ENCODE results near the gene SLC40A1.

Gene SLC40A1

DNA sequence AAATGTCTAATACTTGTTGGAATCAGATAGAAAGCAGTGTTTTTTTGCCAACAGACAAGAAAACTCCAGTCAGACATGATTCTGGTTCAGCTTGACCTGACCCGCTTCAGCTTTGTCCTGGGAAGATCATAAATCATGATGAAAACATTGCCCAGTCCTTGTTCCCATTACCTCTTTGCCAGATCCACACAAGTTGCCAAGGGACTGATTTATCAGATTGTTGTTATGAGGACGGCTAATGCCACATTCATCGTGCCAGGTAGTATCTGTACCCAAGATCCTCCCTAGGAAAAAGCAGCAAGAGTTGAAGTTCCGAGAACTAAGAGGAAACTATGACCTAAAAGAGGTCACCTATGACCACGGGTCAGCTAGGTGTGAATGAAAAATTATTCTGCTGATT lies 39.0 kb downstream of the SLC40A1 start:
- DNase-seq (ENCODE audit: low read depth, low spot score) = no peak

DNA sequence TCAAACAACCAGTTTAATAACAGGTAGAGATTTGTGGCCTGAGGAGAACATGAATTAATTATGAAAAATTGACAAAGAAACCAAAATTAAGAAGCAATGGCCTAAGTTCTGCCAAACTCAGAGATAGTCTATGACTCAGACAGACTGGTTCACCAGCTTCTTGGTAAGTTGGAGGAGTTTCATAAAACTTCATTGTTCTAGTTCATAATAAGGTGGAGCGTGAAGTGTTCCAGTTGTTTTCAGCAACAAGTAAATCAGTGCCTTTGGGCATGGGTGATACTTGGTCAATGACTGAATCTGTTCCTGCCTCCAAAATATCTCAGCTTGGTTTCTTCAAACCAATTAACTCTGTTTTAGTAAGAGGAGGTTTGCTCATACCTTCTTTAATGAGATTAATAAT lies 40.0 kb downstream of the SLC40A1 start:
- no peak for DNase-seq (ENCODE audit: low read depth, low spot score)

DNA sequence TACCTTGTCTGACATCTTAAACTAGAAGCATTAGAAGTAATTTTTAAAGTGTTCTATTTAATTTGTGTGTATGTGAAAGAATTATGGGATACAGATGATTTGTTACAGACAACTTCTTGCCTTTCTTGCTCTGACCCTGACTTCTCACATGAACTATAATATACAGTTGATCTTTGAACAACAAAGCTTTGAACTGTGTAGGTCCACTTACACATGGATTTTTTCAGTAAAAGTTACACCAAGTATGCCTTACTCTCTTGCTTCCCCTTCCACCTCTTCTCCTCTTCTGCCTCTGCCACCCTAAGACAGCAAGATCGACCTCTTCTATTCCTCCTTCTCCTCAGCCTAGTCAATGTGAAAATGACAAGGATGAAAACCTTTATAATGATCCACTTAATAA lies 42.2 kb downstream of the SLC40A1 start:
- DNase-seq (ENCODE audit: low read depth, low spot score) = no peak

DNA sequence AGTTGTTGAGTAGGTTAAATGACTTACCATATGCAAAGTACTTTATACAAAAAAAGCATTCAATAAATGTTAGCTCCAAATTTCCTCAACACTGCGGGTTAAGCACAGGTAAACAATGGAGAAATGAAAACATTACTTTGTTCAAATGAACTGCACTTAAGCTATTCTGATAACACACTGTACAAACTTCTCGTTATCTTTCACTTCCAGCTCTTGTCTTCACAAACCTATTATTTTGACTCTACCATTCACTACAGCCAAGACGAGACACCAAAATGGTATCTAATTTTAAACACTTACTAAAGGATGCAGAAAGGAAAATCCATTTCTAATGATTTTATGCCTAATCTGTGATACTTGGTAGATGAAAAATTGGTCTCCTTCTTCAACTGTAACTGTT lies 43.8 kb downstream of the SLC40A1 start:
- no peak for DNase-seq (ENCODE audit: low read depth, low spot score)

DNA sequence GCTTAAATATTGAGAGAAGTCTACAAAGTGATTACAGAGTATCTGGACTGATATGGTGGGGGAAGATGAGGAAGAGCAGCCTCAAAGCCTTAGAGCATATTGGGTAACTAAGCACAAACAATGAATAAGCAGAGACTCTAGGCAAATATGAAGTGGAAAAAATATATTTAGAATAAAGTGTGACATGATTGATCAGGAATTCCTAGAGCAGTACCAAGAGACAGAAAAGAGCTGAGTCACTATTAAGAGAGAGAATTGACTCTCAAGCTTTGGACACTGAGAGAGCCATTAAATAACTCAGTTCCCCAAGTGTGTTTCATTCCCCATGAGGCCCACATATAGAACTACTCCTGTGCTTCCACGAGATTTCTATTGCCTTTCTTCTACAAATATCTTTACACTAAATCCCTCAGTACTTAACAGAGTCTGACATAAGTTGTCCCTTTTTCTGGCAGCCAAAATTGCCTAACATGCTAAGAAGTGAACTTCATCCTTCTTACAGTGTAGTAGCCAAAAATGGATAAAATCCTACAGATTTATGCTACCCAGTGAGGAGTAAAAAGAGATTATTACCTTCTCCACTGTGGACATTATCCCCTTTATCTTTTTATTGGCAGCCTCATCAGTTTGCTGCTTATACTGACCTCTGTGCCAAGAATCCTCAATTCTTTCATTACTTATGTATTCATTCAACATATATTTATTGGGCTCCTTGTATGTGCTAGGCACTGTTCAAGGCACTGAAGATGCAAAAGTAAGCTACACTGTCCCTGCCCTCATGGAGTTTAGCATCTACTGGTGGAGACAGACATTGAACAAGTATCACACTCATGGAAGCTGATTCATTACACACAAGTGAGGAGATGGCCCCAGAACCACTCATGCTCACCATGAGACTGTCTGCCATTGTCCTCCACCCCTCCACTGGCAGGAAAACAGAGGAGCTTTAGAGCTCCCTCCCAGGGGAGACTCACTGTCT lies 45.4 kb downstream of the SLC40A1 start:
- DNase-seq (ENCODE audit: low read depth, low spot score) = peak; percentile 18

DNA sequence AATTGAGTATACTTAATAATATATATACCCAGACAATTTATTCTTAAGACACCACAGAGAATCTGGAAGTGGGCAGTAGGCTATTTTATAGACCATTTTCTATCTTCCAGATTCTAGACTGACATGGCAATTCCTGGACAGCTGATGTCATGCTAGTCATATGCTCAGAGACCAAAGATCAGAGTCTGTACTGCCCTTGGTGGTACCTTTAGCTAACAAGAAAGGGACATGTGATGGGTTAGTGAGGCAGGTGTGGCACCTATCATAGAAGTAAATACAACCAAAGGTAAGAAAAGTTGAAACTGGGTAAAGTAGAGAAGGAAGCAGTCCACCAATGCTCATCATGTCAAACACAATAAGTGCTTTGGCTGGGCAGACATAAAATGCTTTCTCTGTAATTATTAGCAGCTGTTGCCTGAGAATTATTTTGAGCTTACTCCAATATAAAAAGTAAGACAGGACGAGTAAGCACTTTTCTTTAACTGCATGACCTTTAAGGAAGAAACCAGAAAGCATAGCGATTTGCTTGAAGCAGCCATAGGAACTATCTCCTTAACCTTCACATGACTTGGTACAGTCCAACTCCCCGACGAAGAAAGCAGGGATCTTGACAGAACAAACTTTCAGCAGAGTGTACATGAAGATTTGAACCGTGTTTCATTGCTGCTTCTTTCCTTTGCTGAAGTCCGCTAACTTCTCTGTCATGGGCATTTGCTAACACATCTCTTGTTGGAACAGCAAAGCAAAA lies 47.1 kb downstream of the SLC40A1 start:
- no peak for DNase-seq (ENCODE audit: low read depth, low spot score)

DNA sequence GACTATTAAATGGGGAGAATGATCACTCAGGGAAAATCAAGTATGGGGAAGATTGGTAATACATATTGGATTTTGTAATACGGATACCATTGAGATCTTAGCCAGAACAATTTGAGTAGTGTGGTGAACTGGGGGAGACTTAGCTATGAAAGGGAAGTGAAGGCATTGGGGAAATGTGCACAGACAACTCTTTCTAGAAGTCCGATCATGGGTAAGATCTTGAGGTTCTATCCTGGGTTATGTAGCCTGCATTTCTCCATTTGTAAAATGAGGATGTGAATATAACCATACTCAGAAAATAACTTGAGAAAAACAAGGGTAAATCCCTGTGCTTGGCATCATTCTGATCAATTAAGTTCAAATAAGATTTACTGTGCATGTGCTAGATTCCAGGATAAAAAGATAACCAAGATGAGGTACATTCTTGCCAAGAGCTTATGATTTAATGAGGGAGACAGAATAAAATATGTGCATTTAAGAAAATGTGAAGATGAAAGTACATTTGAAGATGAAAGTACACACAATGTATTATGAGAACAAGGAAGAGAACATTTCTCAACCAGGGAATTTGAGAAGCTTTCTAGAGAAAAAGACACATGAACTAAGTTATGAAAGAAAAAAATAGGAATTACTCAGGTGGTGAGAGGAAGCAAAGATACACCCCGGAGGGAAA lies 49.5 kb downstream of the SLC40A1 start:
- no peak for DNase-seq (ENCODE audit: low read depth, low spot score)

DNA sequence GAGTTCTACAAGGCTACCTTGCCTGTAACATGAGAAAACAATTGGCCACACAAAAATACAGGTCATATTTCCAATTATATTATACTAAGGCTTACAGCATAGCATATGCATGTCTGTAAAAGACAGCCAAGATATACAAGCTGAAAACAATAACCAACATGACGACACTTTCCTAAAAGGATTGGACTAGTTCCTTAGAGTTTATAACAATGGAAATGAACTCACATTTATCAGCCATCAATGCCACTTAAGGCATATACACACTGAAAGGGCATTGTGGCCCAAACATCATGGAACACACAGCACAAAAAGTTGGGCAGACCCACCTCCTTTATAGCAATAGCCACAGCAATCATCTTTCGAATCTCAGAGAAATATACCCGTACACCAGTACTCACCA lies 52.0 kb downstream of the SLC40A1 start:
- DNase-seq (ENCODE audit: low read depth, low spot score) = no peak

DNA sequence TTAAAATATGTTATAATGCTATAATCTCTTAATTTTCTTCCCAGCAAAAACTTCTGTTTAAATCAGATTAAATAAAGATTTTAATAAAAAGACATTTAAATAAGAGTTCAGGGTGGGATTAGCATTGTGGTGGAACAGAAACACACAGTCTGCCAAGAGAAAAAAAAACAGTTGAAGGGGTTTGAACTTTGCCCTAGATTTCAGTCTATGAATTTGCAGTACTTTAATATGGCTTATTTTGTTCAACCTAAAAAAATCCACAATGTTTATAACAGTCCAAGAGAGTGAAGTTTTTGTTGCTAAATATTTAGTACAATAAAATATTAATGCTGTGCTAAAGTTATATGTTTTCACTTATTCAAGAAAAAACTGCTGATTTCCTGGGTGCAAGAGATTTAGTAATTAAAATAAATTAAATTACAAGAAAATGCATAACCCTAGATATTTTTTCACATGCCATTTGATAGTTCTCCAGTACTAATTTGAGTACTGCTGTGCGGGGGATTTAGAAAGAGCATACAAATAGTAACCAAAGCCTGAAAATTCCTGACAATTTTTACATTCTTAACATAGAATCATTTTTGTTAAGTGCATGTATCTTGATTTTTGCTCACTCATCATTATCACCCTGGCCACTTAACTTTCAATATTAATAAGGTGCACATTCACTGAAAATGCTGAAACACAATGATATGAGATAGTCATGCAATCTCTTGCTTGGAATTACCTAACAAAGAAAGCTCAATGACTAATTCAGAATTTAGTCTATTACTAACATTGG lies 52.6 kb downstream of the SLC40A1 start:
- DNase-seq (ENCODE audit: low read depth, low spot score) = no peak

DNA sequence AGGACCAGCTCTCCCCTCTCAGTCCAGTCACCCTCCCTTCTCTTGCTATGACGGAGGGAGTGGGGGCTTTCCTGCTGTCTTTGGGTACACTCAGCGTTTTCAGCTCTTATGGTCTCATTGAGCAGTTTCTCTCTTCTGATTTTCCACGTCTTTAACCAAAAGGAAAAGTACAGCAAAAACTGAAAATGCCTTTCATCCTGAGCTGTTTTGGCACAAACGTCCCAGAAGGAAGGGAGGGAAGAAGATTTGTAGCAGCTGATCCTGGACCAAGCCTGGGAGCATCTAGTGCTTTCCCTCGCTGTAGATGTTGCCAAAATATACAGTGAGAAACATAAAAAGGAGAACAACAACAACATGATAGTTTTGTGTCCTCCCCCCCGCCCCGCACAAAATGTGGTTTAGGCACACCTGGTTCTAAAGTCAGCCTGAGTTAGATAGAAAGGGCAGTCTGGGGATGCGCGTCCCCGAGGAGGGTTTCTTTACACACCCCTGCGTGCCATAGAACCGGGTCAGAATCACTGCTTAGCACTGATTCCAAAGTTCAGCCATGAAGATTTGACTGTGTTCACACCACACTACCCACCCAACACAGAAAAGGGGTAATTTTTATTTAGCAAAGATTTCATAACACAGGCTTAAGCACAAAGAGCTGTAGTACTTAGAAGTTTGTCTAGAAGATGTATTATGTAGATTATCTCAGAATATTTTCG lies 53.4 kb downstream of the SLC40A1 start:
- DNase-seq (ENCODE audit: low read depth, low spot score) = no peak

DNA sequence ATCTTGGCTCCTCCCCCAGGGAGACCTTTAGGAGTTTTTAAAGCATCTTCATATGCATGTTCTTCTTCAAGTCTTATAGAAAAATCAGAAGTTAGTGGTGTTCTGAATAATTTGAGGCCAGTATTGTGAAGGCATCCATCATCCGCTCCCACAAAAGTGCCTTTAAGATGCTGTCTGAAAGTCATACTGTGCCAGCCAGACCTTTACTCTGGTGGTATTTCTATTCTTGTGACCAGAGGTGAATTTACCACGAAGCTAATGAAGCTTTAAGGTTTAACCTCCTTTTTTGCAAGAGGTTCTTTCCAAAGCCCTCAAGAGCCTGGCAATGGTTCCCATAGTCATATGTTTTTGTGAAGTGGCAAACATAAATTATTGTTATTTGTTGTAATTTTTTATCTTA lies 54.3 kb downstream of the SLC40A1 start:
- DNase-seq (ENCODE audit: low read depth, low spot score) = no peak

DNA sequence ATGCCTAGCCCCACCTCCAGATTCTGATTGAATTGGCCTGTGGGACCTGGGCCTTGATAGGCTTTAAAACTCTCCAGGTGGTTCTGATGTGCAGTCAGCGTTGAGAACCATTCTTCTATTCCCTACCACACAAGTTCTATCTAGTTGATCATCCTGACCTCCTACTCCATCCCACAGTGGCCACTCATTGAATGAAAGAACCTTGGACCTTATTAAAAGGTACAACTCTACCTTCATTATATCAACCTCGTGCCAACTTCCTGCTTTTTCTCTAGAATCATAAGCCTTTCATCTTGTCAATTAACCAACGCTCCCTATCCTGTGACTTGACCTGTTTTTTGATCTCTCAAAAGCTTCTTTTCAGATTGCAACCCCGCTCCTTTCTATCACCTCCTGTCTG lies 55.8 kb downstream of the SLC40A1 start:
- DNase-seq (ENCODE audit: low read depth, low spot score) = no peak

DNA sequence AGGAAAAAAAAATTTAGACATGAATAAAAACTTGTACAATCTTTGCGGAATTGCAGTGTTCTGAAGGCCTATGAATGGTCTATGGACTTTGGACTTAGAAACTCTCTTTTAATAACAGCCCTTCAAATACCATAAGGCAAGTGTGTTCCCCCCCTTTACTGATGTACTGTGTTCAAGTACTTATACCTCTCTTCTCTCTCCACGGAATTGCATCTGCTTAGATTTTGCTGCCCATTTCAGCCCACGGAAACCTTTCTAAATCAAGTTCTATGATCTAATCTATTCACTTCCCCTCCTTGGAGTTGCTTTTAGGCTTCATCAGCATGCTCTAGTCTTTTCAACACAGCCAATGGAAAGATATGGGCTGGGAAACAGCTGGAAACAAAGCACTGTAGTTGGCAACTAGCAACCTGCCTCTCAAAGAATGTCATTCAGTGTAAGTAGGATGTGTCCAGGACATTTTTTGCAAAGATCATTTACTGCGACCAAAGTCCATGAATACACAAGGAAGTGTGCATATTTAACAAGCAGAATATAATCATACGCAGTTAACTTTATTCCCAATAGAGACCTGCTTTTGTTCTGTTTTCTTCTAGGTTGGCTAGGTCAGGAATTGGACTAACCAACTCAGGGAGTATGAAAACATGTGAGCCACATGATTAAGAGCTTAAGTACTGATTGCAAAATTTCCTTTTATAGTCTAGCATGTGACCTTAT lies 58.0 kb downstream of the SLC40A1 start:
- no peak for DNase-seq (ENCODE audit: low read depth, low spot score)

DNA sequence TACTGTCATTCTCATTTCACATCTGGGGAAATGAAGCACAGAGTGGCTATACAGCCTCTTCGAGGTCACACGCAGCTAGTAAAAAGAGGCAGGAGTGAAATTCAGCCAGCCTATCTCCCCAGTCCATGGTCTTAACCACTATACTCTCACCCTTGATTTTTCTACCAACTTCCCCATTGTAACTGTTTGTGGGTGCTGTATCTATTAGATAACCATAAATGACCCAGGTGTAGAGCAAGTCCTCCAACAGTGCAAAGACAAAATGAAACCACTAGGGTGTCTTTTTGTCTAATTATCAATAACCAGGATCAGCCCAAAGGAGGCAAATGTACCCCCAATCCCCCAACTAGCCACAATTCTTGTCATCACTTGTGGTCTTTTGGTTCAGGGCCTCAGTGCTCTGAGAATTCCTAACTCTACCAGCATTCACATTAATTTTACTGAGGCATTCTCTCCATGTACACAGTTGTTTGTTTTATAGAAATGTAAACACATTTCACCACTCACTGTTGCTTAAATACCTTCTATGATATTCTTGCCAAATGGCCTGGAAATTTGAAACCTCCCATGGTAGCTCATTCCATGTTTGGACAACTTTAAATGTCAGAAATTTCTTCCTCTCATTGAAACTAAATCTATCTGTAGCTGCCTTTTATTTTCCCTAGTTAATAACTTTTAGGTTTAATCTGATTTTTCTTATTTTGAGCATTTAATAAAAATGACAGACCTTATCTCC lies 58.7 kb downstream of the SLC40A1 start:
- DNase-seq (ENCODE audit: low read depth, low spot score) = peak; percentile 5

DNA sequence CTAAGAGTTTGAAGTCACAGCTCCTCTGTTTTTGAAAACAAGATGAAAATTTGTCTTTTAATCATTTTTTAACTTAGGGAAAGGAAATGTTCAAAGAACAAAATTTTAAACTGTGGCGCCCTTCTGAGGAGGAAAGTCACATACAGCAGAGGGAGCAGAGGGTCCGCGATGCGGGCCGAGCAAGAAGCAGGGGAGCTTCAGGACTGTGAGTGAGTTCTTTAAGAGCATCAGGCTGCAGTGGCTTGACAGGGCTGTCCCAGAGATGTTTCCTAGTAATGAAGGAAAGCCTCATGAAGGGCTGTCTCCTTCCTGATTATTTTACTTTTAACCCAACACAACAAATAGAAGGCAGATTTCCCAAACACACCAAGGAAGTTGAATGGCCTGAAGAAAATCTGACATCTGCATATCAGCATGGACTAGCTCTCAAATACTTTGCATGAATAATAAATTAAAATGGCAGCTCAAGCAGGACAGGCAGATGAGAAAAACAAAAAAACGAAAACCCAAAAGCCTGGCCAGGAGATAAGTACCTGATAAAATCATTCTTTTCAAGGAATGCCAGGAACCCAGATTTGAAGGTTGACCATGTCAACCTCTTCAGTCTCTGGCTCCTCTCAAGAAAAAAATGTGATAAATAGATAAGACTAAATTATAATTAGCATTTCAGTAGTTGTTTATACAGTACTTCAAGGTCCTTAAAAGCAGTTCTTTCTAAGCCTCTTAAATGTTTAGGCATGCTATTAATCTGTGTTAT lies 60.8 kb downstream of the SLC40A1 start:
- no peak for DNase-seq (ENCODE audit: low read depth, low spot score)

DNA sequence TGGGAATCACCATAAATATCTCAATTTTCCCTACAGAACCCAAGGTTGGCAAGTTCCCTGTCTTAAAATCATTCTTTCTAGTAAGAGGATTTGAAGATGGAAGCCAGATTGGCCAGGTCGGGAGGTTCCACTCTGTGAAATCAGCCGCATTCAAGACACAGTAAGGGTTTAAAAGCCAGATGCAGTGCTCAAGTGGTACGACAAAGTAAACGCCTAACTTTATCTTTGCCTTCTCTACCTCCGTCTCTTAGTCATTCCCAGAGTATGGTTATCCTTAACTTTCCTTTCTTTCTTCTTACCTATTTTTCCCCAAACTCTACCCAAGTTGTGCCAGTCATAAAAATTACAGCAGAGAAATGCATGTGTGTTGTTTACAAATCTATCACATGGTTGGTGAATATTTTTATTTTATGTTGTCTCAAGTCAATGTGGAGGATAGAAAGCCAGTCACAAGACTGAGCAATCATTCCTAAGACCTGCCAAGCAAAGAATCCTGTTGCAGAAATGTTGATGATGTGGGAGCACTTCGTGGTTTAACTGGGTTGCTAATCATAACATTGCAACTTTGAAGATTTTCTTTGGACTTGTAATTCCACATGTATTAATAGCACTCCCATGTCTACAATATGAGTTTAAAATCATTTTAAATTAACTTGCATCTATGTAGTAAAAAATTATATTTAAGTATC lies 62.6 kb downstream of the SLC40A1 start:
- peak; percentile 71 for DNase-seq (ENCODE audit: low read depth, low spot score)

DNA sequence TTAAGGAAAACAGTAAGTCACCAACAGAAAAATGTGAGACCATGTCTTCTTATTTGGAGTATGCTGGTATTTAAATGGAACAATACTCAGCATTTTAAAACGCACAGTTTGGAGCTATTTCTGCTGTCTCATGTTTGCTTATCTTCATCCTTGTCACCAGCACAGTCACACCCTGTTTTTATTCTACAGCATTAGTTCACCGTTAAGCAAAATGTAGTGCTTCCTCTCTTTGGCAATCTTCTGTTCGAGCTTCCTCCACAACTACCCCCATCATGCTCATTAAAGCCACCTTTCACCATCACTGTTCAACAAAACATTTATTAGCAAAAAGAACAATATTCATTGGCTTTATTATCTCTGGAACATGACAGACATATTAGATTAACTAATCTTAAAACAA lies 64.0 kb downstream of the SLC40A1 start:
- DNase-seq (ENCODE audit: low read depth, low spot score) = no peak

DNA sequence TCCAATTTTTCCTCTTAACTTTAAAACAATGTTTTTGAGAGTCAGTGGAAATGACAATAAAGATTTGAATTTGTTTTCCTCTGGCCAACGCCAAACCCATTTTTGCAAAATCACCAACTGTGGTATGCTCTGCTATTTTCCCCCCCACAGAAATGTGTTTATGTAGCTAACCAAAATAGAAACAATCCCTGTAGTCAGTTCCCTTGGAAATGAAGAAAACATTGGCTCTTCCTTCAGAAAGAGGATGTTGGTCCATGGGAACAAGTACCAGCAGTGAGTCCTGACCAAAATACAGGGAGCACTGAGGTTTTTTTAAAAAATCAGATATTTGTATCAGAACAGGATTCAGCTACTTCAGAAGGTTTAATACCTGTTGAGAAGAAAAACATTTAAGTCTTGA lies 65.3 kb downstream of the SLC40A1 start:
- DNase-seq (ENCODE audit: low read depth, low spot score) = peak; percentile 30
